ENCODE results near the gene RANBP17.

- no peak for TF ChIP-seq NFRKB (IDR thresholded peaks at IDR 0.05)
- no peak for TF ChIP-seq ELF4 (IDR thresholded peaks at IDR 0.05)
- no peak for TF ChIP-seq ARNT (IDR thresholded peaks at IDR 0.05)
- no peak for TF ChIP-seq FOXK2 (IDR thresholded peaks at IDR 0.05)
- no peak for TF ChIP-seq BHLHE40 (IDR thresholded peaks at IDR 0.05; ENCODE audit: borderline replicate concordance)
- TF ChIP-seq FOXM1 (IDR thresholded peaks at IDR 0.05; ENCODE audit: borderline replicate concordance), result no peak
- TF ChIP-seq FOXA1 (IDR thresholded peaks at IDR 0.05), result no peak
- no peak for TF ChIP-seq SP1 (IDR thresholded peaks at IDR 0.05)
Measured at GRCh38 chr5:170854566-170854965, 7.3 kb upstream of the RANBP17 start.

All from HEK293T (cell line).